ENCODE results near the gene TEX51. TPM values are rescaled to one million over a fixed set of nuclear protein-coding genes. Genes with fewer than 3 reads are reported as not detected.

TEX51 gene
- not detected for total RNA-seq
- long read RNA-seq, result 0 reads

DNA sequence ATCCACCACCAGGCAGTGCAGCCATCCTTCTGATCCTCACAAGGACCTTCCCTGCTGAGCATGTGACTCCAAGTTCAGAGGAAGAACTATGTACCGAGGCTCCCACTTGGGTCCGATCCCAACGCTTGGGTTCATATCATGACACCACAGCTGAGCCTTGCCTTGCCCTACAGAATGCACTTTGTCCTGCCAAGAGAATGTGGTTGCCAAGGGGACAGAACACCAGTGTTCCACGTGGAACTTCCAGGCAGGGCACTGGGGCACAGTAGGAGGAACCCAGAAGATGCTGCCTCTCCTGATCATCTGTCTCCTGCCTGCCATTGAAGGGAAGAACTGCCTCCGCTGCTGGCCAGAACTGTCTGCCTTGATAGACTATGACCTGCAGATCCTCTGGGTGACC is at the start of gene TEX51:
TSS of gene TEX51 (plus strand) at position 255 of the 400 bp plus-strand sequence. CDS start at position 284, 29 bp downstream.
- DNase-seq (ENCODE audit: low spot score), result peak; percentile 49

- DNase-seq (ENCODE audit: low spot score), result no peak
These were observed 49.6 kb upstream of the TEX51 start for GRCh38 chr2:126849054-126849453.

DNA sequence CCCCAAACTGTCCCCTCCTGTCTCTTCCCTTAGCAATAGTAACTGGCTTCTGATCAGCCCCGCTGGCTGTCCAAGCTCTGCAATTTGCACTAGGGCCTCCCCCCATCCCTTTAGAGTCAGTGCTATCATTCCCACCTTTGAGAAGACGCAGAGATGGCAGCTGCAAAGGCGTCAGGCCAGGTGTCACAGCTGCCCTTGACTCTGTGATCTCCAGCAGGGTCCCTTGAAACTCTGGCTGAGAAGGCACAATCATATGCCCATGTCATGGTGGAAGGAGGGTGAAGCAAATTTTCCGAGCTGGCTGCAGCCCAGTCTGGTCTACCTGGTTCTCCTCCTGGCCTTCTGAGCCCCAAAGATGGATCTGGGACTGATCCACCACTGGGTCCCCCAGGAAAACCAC is 49.2 kb upstream of the TEX51 start:
- no peak for DNase-seq (ENCODE audit: low spot score)

- no peak for DNase-seq (ENCODE audit: low spot score)
These were observed 48.6 kb upstream of the TEX51 start for GRCh38 chr2:126849991-126850535.

- no peak for DNase-seq (ENCODE audit: low spot score)
These were observed 47.8 kb upstream of the TEX51 start for GRCh38 chr2:126850940-126851339.

- no peak for DNase-seq (ENCODE audit: low spot score)
These were observed 46.9 kb upstream of the TEX51 start for GRCh38 chr2:126851756-126852155.

DNA sequence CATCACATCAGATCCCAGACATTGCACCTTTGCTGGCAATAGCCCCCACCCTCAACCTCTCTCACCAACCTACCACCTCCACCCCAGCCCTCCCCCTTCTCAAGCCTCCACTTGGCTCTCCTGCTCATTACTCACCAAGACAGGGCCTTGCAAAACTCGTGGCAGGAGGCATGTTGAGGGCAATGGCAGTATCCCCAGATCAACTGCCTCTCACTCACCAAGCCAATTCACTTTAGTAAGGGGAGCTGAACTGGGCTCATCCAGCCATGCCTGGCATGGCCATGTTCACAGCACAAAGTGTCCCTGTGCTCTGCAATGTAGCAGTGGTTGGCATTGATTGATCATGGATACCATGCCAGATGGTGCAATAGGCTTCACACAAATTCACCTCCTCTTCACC is 46.3 kb upstream of the TEX51 start:
- DNase-seq (ENCODE audit: low spot score), result no peak

DNA sequence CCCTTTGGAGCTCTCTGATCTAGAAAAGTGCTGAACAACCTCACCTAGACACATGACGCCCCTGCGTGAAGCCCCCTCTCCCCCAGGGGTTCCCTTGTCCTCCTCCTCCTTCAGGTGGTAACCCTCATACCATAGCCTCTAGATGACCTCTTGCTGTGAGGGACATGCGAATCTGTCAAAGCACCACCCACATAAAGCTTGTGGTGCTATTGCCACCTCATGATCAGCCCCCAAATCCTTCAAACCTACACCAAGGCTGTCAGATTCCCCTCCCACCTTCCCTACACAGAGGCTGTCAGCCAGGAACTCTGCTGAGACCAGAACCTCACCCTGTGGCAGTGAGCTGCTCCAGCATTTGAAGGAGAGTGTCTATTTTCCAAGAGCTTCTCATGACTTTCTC is 43.1 kb upstream of the TEX51 start:
- no peak for DNase-seq (ENCODE audit: low spot score)

- no peak for DNase-seq (ENCODE audit: low spot score)
These were observed 42.3 kb upstream of the TEX51 start for GRCh38 chr2:126856403-126856802.

DNA sequence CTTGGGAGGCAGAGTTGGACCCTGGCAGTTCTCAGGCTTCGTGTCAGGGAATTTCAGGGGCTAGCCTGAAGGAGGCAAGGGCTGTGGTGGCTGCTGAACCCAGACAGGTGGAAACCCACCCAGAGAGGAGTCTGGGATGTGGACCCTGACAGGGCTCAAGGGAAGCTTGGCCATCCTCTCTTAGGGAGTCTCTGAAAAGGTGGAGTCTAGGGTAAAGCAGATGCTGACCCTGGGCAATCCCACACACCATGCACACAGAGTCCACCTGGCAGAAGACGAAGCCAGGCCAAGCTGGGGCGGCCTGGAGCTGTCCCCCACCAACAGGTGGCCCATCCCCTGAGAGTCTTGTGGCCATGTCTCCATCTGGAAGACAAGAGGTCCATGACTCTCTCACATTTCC is 41.2 kb upstream of the TEX51 start:
- no peak for DNase-seq (ENCODE audit: low spot score)

DNA sequence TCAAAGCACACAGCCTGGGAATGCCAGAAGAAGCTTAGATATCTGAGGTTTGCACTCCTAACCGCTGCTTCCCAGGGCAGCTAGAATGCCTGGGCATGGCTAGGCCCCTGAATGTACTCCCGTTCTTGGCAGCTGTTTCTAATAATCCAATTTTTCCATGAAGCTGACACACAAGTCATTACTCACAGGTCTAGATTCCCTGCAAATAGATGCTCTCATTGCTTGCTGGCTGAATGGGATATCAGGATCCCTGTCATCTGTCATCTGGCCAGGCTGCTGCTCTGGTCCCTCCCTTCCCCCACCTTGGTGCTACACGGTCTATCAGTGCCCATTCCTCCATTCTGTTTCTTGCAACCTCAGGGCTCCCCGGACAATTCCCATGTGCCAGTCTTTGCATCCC is 40.7 kb upstream of the TEX51 start:
- DNase-seq (ENCODE audit: low spot score), result no peak

DNA sequence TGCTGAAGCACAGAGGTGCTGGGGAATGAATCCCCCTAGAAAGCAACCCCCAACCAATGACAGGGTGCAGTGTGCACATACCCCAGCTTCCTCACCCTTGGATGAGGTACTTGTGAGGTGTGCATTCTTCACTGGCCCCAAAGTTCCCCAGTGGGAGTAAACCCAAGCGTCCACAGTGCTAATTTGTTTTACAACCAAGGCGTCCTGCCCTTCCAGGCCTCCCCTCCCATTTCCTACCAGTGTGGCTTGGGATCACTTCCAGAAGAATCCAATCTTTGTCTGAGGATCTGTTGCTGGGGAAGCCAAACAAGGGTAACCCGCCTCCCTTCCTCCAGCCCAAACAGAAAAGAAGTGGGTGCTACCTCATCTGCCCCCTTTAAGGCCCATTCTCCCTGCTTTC is 40.3 kb upstream of the TEX51 start:
- DNase-seq (ENCODE audit: low spot score), result no peak

GRCh38 chr2:126858991-126859390 is 39.7 kb upstream of the TEX51 start:
- DNase-seq (ENCODE audit: low spot score), result no peak

- no peak for DNase-seq (ENCODE audit: low spot score)
These were observed 39.1 kb upstream of the TEX51 start for GRCh38 chr2:126859631-126860030.

DNA sequence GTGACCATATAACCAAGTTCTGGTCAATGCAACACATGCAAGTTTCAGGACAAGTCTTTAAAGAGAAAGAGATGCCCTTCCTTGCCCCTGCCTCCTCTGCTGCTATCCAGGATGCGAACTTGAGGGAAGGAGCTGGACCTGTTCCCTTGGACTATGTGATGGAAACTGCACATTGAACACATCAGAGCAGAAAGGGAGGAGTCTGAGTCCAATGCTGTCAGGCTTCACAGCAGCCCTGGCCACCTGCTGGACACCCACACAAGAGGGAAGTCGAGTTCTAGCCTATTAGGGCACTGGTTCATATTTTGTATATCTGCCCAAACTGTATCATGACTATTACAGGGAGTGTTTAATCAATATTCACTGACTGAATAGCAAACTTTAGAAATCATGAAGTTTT is 38.3 kb upstream of the TEX51 start:
- no peak for DNase-seq (ENCODE audit: low spot score)

DNA sequence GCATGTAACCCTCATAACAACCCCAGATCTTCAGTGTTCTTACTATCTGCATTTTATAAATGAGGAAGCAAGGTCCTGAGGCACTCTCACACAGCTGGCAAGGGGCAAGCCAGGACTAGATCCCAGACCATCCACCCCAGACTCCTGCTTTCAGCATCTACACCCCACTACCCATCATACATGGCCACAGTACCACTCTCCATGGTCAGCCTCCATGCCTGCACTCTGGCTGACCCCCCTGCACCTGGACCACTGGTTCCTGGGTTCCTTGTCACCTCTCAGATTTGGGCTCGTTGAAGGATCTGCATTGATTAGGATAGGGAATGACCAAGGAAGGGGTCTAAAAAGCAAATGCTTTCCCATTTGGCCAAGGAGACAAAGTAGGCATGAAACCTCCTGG is 36.0 kb upstream of the TEX51 start:
- DNase-seq (ENCODE audit: low spot score), result no peak

DNA sequence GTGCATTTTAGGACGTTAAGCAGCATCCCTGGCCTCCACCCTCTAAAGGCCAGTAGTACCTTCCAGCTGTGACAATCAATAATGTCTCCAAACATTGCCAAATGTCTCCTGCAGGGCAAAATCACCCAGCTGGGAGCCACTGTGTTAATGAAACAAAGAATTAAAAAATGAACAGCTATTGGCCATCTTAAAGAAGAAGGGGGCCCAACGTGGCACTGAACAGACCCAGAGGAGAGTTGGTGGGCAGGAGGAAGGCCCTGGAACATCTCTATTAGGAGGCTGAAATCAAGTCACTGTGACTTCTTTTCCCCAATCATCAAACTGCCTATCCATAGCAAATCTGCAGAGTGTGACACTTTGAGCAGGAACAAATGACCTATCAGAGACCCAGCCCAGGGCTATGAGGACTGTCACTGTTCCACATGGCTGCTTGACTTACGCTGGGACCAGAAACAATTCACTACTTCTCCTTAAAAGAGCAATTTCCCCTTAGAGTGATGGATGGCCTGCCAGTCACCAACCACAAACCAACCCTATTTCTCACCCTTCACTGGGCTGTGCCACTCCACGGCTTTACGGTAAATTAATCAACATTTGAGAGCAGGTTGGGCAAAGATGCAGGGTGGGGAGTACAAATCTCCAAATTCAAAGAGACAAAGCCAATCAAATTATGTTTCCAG is 35.2 kb upstream of the TEX51 start:
- DNase-seq (ENCODE audit: low spot score), result no peak

GRCh38 chr2:126864861-126865260 is 33.8 kb upstream of the TEX51 start:
- no peak for DNase-seq (ENCODE audit: low spot score)

- DNase-seq (ENCODE audit: low spot score), result no peak
These were observed 32.2 kb upstream of the TEX51 start for GRCh38 chr2:126866451-126866850.

DNA sequence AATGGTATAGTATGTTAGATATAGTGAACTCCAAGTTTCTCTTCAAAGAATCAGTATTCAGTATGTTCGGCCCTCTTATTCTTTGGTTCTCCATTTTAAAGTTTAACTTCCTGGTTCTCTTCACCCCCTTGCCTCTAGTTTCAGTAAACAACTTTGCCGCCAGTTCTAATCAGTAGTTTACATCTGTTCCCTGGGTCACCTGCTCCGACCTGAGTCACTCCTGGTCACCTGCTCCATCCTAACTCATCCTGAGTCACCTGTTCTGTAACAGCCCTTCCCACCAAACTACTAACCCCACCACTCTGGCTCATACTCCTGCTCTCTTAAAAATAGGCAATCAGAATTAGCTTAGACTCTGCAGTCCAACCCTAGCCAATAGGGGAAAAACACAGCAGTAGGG is 23.7 kb upstream of the TEX51 start:
- no peak for DNase-seq (ENCODE audit: low spot score)

DNA sequence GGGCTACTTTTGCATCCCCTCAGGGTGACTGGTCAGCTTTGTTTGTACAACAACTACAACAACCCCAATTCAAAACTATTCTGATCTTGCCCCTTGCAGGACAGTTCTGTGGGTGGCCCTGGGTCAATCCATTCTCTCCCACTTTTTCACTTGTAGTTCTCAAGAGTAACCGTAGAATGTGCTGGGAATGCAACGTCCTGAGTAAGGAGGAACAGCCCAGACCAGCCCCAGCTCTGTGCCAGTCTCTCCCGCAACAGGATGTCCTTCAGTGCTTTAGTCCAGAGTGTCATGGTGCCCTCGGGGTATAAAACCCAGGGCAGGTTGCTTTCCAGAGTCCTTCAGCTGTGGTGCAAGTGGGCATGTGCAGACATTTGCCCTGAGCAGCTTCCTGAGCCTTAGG is 22.1 kb upstream of the TEX51 start:
- peak; percentile 37 for DNase-seq (ENCODE audit: low spot score)

- DNase-seq (ENCODE audit: low spot score), result peak; percentile 33
These were observed 21.6 kb upstream of the TEX51 start for GRCh38 chr2:126877041-126877440.

DNA sequence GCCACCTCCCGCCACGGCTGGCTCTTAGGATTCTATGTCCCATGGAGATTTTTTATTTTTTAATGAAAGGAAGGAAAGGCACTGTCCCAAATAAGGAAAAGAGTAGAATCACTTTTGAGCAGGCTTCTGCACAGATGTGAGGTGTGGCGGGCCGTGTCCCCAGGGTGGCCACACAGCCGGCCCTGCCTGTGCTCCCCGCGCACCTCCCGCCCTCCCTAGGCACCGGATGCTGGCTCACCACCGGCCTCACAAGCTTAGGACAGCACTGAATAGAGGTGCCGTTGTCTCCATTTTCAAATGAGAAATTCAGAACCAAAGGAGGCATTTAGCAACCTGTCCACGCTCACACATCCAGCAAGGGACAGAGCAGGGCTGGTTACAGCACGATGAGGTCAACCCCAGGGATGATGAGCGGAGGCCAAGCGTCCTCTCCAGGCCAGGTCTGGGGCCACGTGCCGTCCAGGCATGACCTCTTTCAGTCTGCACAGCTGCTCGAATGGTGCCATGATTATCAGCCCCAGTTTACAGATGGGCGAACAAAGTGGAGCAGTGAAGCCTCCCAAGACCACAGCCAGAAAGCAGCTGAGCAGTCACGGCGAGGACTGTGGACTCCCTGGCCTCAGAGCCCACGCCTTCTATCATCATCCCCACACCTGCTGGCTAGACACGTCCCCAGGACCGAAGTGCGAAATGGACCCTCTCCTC is 20.7 kb upstream of the TEX51 start:
- peak; percentile 78 for DNase-seq (ENCODE audit: low spot score)

Measured in mesenteric fat pad (tissue), 1 donor.